K562 (cell line): ENCODE measurements around the gene STOX1. TPM values are rescaled to one million over a fixed set of nuclear protein-coding genes. Genes with fewer than 3 reads are reported as not detected.

Experiments used
- ARNT ChIP-seq, 2 experiments: fragments of 450-650 bp; IDR thresholded peaks; 2 replicates each; pipeline ENCODE4 v1.6.1; 2016; ENCODE audit warnings: mild to moderate bottlenecking in 1 of 2
- BRCA1 ChIP-seq, 2 experiments: fragments of 450-650 bp in 1 of 2; sonication (generic) in 1 of 2; formaldehyde crosslinking in 1 of 2; IDR thresholded peaks; 2 replicates each; pipeline versions ENCODE4 v1.5.0 to v1.6.1; 2017 to 2020; ENCODE audit warnings: mild to moderate bottlenecking in 1 of 2, missing genetic modification reagents in 1 of 2
- CBX2 ChIP-seq: fragments of 200-600 bp; sonication (generic); IDR thresholded peaks from one replicate; pipeline ENCODE4 v1.6.1; 2012; ENCODE audit warnings: mild to moderate bottlenecking, low read length, inconsistent platforms; ENCODE audit not compliant: insufficient read depth, poor library complexity, severe bottlenecking
- CEBPB ChIP-seq: fragments of 450-650 bp; IDR thresholded peaks from 2 replicates; pipeline ENCODE4 v1.6.1; 2016; ENCODE audit warnings: missing genetic modification characterization, missing compliant biosample characterization
- HLTF ChIP-seq: fragments of 450-650 bp; IDR thresholded peaks from 2 replicates; pipeline ENCODE4 v1.6.1; 2016
- ILF3 ChIP-seq: fragments of 450-650 bp; IDR thresholded peaks from 2 replicates; pipeline ENCODE4 v1.6.1; 2018; ENCODE audit warnings: antibody characterized with exemption, mild to moderate bottlenecking, moderate library complexity, borderline replicate concordance
- IRF2 ChIP-seq: sonication (generic); formaldehyde crosslinking; IDR thresholded peaks from 2 replicates; pipeline ENCODE4 v1.8.1; 2022; ENCODE audit warnings: mild to moderate bottlenecking, missing genetic modification reagents
- RBM25 ChIP-seq: fragments of 200-400 bp; formaldehyde crosslinking; IDR thresholded peaks from 2 replicates; pipeline ENCODE4 v1.6.1; 2018; ENCODE audit warnings: low read length, low read depth, moderate library complexity; ENCODE audit not compliant: severe bottlenecking
- SMAD3 ChIP-seq: fragments of 450-650 bp; formaldehyde crosslinking; conservative IDR thresholded peaks from 2 replicates; pipeline ENCODE4 v1.4.0; 2020; ENCODE audit warnings: mild to moderate bottlenecking
- WHSC1 ChIP-seq: IDR thresholded peaks from one replicate; pipeline ENCODE4 v1.6.1; 2012; ENCODE audit warnings: low read length, control low read depth, inconsistent platforms
- YBX1 ChIP-seq: fragments of 450-650 bp; IDR thresholded peaks from 2 replicates; pipeline ENCODE4 v1.7.1; 2016; ENCODE audit warnings: mild to moderate bottlenecking
- ZNF212 ChIP-seq: fragments of 450-650 bp; formaldehyde crosslinking; IDR thresholded peaks from 2 replicates; pipeline ENCODE4 v1.4.0; 2020; ENCODE audit warnings: mild to moderate bottlenecking
- ZNF274 ChIP-seq: IDR thresholded peaks from 2 replicates; pipeline ENCODE4 v1.6.1; 2011; ENCODE audit warnings: low read depth, mild to moderate bottlenecking, low read length, moderate library complexity, borderline replicate concordance
- ZNF3 ChIP-seq: fragments of 250-450 bp; sonication (Bioruptor Pico); IDR thresholded peaks from 2 replicates; pipeline ENCODE4 v1.5.0; 2021; ENCODE audit warnings: mild to moderate bottlenecking, moderate library complexity
- ZNF408 ChIP-seq: fragments of 250-450 bp; sonication (Bioruptor Pico); IDR thresholded peaks from 2 replicates; pipeline ENCODE4 v1.4.0; 2020; ENCODE audit warnings: low read depth, mild to moderate bottlenecking, moderate library complexity
- ZNF584 ChIP-seq: fragments of 200-800 bp; sonication (Bioruptor generic); IDR thresholded peaks from 2 replicates; pipeline ENCODE4 v1.6.1; 2016; ENCODE audit warnings: low read depth, mild to moderate bottlenecking, missing genetic modification characterization, missing compliant biosample characterization
- ZNF717 ChIP-seq: fragments of 250-450 bp; sonication (Bioruptor Pico); IDR thresholded peaks from 2 replicates; pipeline ENCODE4 v1.5.0; 2021
- polyA plus RNA-seq, 8 experiments: library from polyadenylated mRNA; depleted of rRNA in 4 of 8; stranded (reverse) in 5 of 8; unstranded in 3 of 8; fragments of >200 nt; fragmentation: Nextera tagmentation in 2 of 8; fragmentation: Illumina TruSeq in 1 of 8; extraction: Ambion mirVana in 2 of 8; extraction: Trizol in 1 of 8; gene quantifications; 2 replicates each; pipeline versions ENCODE4 v1.2.1 to v1.2.3, GENCODE V29; 2011 to 2014; ENCODE audit warnings: inconsistent platforms in 1 of 8, missing spikeins in 1 of 8
- total RNA-seq, 7 experiments: library from RNA; depleted of rRNA in 6 of 7; stranded (reverse); fragments of >200 nt in 6 of 7; fragmentation: Illumina TruSeq in 2 of 7; extraction: Trizol in 2 of 7; gene quantifications; 2 replicates each; pipeline versions ENCODE4 v1.2.1 to v1.2.3, GENCODE V29; 2011 to 2021; ENCODE audit warnings: low replicate concordance in 1 of 7
- TF ChIP-seq, protein P1 (sequence below): fragments of 450-650 bp; IDR thresholded peaks from 2 replicates; pipeline ENCODE4 v1.6.1; 2018; ENCODE audit warnings: mild to moderate bottlenecking, low read depth; ENCODE audit not compliant: partially characterized antibody
- TF ChIP-seq, protein P2 (sequence below): fragments of 250-450 bp; sonication (Bioruptor Pico); IDR thresholded peaks from 2 replicates; pipeline ENCODE4 v1.4.0; 2020; ENCODE audit warnings: mild to moderate bottlenecking
- TF ChIP-seq, protein P3 (sequence below): IDR thresholded peaks from 2 replicates; pipeline ENCODE4 v1.6.1; 2016; ENCODE audit warnings: missing genetic modification characterization, missing compliant biosample characterization
- TF ChIP-seq, protein P4 (sequence below): fragments of 250-450 bp; sonication (Bioruptor Pico); IDR thresholded peaks from 2 replicates; pipeline ENCODE4 v1.4.0; 2020; ENCODE audit warnings: mild to moderate bottlenecking, moderate library complexity

Gene STOX1
- total and polyA plus RNA-seq, 9 of the 15 experiments (the other 6 are each of a cell fraction or from before 2014, with no cell fraction given): 0.09 to 0.87 (median 0.29) TPM

DNA sequence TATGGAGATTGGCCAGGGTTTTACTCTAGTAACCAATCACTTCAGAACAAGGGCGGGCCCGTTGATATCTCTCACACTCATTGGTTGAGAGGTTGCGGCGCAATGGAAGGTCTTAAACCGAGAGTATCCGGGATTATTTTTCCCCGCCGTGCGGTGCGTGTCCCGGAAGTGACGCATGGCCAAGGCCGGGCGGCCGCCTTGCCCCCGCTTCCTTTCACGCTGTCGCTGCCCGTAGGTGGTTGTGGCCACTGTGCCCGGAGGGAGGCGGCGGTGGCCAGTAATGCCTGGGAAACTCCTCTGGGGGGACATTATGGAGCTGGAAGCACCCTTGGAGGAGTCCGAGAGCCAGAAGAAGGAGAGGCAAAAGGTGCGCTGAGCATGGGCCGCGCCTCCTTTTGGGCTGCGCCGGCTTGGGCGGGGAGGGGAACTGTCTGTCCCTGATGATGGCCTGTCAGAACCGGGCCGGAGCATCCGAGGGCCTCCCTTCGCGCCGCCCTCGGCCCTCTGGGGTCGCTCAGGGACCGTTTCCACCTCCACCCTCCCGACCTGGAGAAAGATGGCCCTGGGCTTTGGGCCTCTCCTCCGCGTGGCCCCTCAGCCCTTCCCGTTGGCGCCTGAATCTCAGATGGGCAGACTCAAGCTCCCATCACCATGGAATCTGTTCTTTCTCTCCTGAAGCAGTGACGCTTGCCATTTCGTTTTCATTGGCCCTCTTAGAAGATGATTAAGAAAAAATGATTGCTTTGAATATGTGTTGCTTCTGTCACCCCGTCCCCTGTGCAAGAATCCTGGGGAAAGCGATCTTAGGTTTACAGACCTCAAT is 74.0 kb downstream of the STOX1 start, which contains the start of gene DDX50 (continued):
- TF ChIP-seq, protein P1, sequence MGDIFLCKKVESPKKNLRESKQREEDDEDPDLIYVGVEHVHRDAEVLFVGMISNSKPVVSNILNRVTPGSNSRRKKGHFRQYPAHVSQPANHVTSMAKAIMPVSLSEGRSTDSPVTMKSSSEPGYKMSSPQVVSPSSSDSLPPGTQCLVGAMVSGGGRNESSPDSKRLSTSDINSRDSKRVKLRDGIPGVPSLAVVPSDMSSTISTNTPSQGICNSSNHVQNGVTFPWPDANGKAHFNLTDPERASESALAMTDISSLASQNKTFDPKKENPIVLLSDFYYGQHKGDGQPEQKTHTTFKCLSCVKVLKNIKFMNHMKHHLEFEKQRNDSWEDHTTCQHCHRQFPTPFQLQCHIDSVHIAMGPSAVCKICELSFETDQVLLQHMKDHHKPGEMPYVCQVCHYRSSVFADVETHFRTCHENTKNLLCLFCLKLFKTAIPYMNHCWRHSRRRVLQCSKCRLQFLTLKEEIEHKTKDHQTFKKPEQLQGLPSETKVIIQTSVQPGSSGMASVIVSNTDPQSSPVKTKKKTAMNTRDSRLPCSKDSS: peak; percentile 15
- no peak for TF ChIP-seq YBX1
- TF ChIP-seq ZNF408 (CRISPR knock-in tag): no peak
- no peak for TF ChIP-seq BRCA1 (IDR thresholded peaks at IDR 0.05)
- TF ChIP-seq BRCA1 (CRISPR knock-in tag; IDR thresholded peaks at IDR 0.05): no peak
- TF ChIP-seq, protein P2, sequence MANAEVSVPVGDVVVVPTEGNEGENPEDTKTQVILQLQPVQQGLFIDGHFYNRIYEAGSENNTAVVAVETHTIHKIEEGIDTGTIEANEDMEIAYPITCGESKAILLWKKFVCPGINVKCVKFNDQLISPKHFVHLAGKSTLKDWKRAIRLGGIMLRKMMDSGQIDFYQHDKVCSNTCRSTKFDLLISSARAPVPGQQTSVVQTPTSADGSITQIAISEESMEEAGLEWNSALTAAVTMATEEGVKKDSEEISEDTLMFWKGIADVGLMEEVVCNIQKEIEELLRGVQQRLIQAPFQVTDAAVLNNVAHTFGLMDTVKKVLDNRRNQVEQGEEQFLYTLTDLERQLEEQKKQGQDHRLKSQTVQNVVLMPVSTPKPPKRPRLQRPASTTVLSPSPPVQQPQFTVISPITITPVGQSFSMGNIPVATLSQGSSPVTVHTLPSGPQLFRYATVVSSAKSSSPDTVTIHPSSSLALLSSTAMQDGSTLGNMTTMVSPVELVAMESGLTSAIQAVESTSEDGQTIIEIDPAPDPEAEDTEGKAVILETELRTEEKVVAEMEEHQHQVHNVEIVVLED (CRISPR knock-in tag): peak; percentile 73
- TF ChIP-seq ZNF717: no peak
- TF ChIP-seq ZNF274: no peak
- TF ChIP-seq IRF2 (CRISPR knock-in tag): no peak
- no peak for TF ChIP-seq WHSC1
- no peak for TF ChIP-seq ARNT (IDR thresholded peaks at IDR 0.05)
- no peak for TF ChIP-seq CBX2
- no peak for TF ChIP-seq ILF3
- TF ChIP-seq SMAD3: no peak
- TF ChIP-seq HLTF: 0 out of 2 replicates have a peak, but pooled peaks have one; percentile 52
- TF ChIP-seq, protein P3, sequence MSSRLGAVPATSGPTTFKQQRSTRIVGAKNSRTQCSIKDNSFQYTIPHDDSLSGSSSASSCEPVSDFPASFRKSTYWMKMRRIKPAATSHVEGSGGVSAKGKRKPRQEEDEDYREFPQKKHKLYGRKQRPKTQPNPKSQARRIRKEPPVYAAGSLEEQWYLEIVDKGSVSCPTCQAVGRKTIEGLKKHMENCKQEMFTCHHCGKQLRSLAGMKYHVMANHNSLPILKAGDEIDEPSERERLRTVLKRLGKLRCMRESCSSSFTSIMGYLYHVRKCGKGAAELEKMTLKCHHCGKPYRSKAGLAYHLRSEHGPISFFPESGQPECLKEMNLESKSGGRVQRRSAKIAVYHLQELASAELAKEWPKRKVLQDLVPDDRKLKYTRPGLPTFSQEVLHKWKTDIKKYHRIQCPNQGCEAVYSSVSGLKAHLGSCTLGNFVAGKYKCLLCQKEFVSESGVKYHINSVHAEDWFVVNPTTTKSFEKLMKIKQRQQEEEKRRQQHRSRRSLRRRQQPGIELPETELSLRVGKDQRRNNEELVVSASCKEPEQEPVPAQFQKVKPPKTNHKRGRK (tag): no peak
- TF ChIP-seq, protein P4, sequence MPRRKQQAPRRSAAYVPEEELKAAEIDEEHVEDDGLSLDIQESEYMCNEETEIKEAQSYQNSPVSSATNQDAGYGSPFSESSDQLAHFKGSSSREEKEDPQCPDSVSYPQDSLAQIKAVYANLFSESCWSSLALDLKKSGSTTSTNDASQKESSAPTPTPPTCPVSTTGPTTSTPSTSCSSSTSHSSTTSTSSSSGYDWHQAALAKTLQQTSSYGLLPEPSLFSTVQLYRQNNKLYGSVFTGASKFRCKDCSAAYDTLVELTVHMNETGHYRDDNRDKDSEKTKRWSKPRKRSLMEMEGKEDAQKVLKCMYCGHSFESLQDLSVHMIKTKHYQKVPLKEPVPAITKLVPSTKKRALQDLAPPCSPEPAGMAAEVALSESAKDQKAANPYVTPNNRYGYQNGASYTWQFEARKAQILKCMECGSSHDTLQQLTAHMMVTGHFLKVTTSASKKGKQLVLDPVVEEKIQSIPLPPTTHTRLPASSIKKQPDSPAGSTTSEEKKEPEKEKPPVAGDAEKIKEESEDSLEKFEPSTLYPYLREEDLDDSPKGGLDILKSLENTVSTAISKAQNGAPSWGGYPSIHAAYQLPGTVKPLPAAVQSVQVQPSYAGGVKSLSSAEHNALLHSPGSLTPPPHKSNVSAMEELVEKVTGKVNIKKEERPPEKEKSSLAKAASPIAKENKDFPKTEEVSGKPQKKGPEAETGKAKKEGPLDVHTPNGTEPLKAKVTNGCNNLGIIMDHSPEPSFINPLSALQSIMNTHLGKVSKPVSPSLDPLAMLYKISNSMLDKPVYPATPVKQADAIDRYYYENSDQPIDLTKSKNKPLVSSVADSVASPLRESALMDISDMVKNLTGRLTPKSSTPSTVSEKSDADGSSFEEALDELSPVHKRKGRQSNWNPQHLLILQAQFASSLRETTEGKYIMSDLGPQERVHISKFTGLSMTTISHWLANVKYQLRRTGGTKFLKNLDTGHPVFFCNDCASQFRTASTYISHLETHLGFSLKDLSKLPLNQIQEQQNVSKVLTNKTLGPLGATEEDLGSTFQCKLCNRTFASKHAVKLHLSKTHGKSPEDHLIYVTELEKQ (CRISPR knock-in tag): no peak
- no peak for TF ChIP-seq ZNF584
- TF ChIP-seq CEBPB (tag): no peak
- peak; percentile 91 for TF ChIP-seq RBM25
- no peak for TF ChIP-seq ZNF212 (CRISPR knock-in tag)
- TF ChIP-seq ZNF3 (CRISPR knock-in tag): no peak
